HCT116 (cell line): ENCODE measurements around the gene HRC. TPM values are rescaled to one million over a fixed set of nuclear protein-coding genes. Genes with fewer than 3 reads are reported as not detected.

Experiments used
- ATAC-seq: fragments of 200-7000 bp; cut with Tn5 transposase; 2 replicates; pipeline ENCODE4 v1.9.1; 2020; ENCODE audit warnings: mild to moderate bottlenecking, moderate library complexity
- BruUV-seq: library from RNA; stranded (reverse); fragments of 400-500 nt; replicated peaks from 2 replicates; lab custom pipeline; 2021; lab: Mats Ljungman, UMichigan
- CTCF ChIA-PET: fragments of 300-600 bp; sonication (Branson Sonifier 250); formaldehyde crosslinking; loops from one replicate; lab custom pipeline; 2021; ENCODE audit warnings: antibody characterized with exemption; lab: Charles Lee
- POLR2A ChIA-PET: fragments of 300-600, 350-600 bp; sonication (Branson Sonifier 250); formaldehyde crosslinking; loops from one replicate; lab custom pipeline; 2021; ENCODE audit warnings: antibody characterized with exemption; lab: Charles Lee
- RAD21 ChIA-PET, 2 experiments: fragments of 300-600 bp; sonication (Branson Sonifier 250); formaldehyde crosslinking; loops; one replicate each; lab custom pipeline; 2023; ENCODE audit warnings: low total read pairs in 2 of 2; ENCODE audit not compliant: uncharacterized antibody in 2 of 2, unreplicated experiment in 2 of 2, low non-redundant PET in 1 of 2; lab: Charles Lee
- DNase-seq: peaks from one replicate; pipeline ENCODE4 v3.0.0-alpha.2; 2010; ENCODE audit warnings: low read depth, low spot score
- H2AFZ ChIP-seq: fragments of 200-600 bp; shearing (Covaris generic), sonication (generic); 2 replicates; pipeline ENCODE4 v1.6.1; 2017; ENCODE audit warnings: low read depth, mixed run types, mixed read lengths, antibody characterized with exemption, low read length; ENCODE audit not compliant: poor library complexity, severe bottlenecking
- H3K27ac ChIP-seq: 2 replicates; pipeline ENCODE4 v1.5.1; 2012; ENCODE audit warnings: low read depth, low read length
- H3K27me3 ChIP-seq: fragments of 200-600 bp; sonication (generic); 2 replicates; pipeline ENCODE4 v1.6.1; 2016; ENCODE audit warnings: mixed run types, low read length, mixed read lengths; ENCODE audit not compliant: insufficient read depth
- H3K36me3 ChIP-seq, 2 experiments: fragments of 200-500 bp in 1 of 2; fragments of 200-600 bp in 1 of 2; sonication (Bioruptor generic) in 1 of 2; sonication (generic) in 1 of 2; 2 replicates each; pipeline versions ENCODE4 v1.5.1 to v1.6.1; 2014 to 2016; ENCODE audit warnings: low read length in 2 of 2, inconsistent platforms in 1 of 2, mixed read lengths in 1 of 2, mixed run types in 1 of 2; ENCODE audit not compliant: insufficient read depth in 2 of 2, control insufficient read depth in 1 of 2
- H3K4me1 ChIP-seq, 2 experiments: fragments of 200-600 bp in 1 of 2; sonication (generic) in 1 of 2; 2 replicates each; pipeline versions ENCODE4 v1.5.1 to v1.6.1; 2012 to 2017; ENCODE audit warnings: low read length in 2 of 2, inconsistent platforms in 1 of 2, mild to moderate bottlenecking in 1 of 2, mixed read lengths in 1 of 2, mixed run types in 1 of 2, moderate library complexity in 1 of 2; ENCODE audit not compliant: insufficient read depth in 2 of 2, control insufficient read depth in 1 of 2
- H3K4me2 ChIP-seq: fragments of 200-600 bp; sonication (generic); 2 replicates; pipeline ENCODE4 v1.6.1; 2017; ENCODE audit warnings: mixed run types, low read length, mixed read lengths
- H3K4me3 ChIP-seq, 2 experiments: fragments of 200-600 bp in 1 of 2; sonication (generic) in 1 of 2; replicated peaks in 1 of 2; 2 replicates each; pipeline ENCODE4 v1.5.1; 2011 to 2016; ENCODE audit warnings: low read length in 2 of 2, control low read depth in 1 of 2, low read depth in 1 of 2, mild to moderate bottlenecking in 1 of 2, mixed read lengths in 1 of 2, mixed run types in 1 of 2
- H3K79me2 ChIP-seq: fragments of 200-600 bp; sonication (generic); 2 replicates; pipeline ENCODE4 v1.6.1; 2017; ENCODE audit warnings: mild to moderate bottlenecking, mixed run types, low read length, moderate library complexity, mixed read lengths; ENCODE audit not compliant: insufficient read depth
- H3K9ac ChIP-seq: fragments of 200-600 bp; sonication (generic); 2 replicates; pipeline ENCODE4 v1.6.1; 2016; ENCODE audit warnings: low read length, mixed read lengths
- H3K9me2 ChIP-seq: fragments of 200-600 bp; sonication (generic), shearing (Covaris generic); 2 replicates; pipeline ENCODE4 v1.6.1; 2017; ENCODE audit warnings: mixed run types, mild to moderate bottlenecking, moderate library complexity; ENCODE audit not compliant: insufficient read depth
- H3K9me3 ChIP-seq, 2 experiments: fragments of 200-500 bp in 1 of 2; fragments of 200-600 bp in 1 of 2; sonication (Bioruptor generic) in 1 of 2; sonication (generic) in 1 of 2; 2 replicates each; pipeline ENCODE4 v1.6.1; 2014 to 2017; ENCODE audit warnings: low read length in 2 of 2, mixed read lengths in 2 of 2, inconsistent platforms in 1 of 2, low read depth in 1 of 2, mild to moderate bottlenecking in 1 of 2, mixed run types in 1 of 2, moderate library complexity in 1 of 2; ENCODE audit not compliant: control insufficient read depth in 1 of 2, insufficient read depth in 1 of 2
- H4K20me1 ChIP-seq: fragments of 200-600 bp; sonication (generic), shearing (Covaris generic); 2 replicates; pipeline ENCODE4 v1.6.1; 2017; ENCODE audit warnings: mixed run types, mild to moderate bottlenecking, moderate library complexity; ENCODE audit not compliant: insufficient read depth
- ATF3 ChIP-seq: IDR thresholded peaks from 2 replicates; pipeline ENCODE4 v1.6.1; 2012
- EZH2 ChIP-seq: fragments of 200-600 bp; sonication (generic); IDR thresholded peaks from 2 replicates; pipeline ENCODE4 v1.6.1; 2017; ENCODE audit warnings: antibody characterized with exemption, mixed run types
- MAX ChIP-seq: IDR thresholded peaks from 2 replicates; pipeline ENCODE4 v1.6.1; 2012
- RAD21 ChIP-seq: IDR thresholded peaks from 2 replicates; pipeline ENCODE4 v1.6.1; 2012; ENCODE audit warnings: low read depth, mild to moderate bottlenecking
- REST ChIP-seq: IDR thresholded peaks from 2 replicates; pipeline ENCODE4 v1.6.1; 2012; ENCODE audit warnings: low read depth
- SIN3A ChIP-seq: IDR thresholded peaks from 2 replicates; pipeline ENCODE4 v1.6.1; 2012; ENCODE audit warnings: low read depth
- SRF ChIP-seq: IDR thresholded peaks from 2 replicates; pipeline ENCODE4 v1.6.1; 2012; ENCODE audit warnings: low read depth
- intact Hi-C: fragments of 100-400 bp; cut with micrococcal nuclease; formaldehyde crosslinking; loops from 2 replicates; pipeline ENCODE4 v1.10.0; 2022
- total RNA-seq: library from RNA; stranded (reverse); gene quantifications from one replicate; pipeline ENCODE4 v1.2.1, GENCODE V29; 2021; ENCODE audit not compliant: unreplicated experiment

The HRC gene
- total RNA-seq, 1 experiment from 2014 or later: not detected

GRCh38 chr19:49116544-49116943 lies 38.7 kb downstream of the HRC start:
- ATAC-seq (no peak), DNase-seq (no peak)
- Histone ChIP-seq H3K79me2 (no peaks in the 10 kb centered on the region), H3K9me3 (no peaks in the 10 kb centered on the region), H3K9me2 (no peaks in the 10 kb centered on the region), H3K9ac (no peak overlapping the region), H4K20me1 (no peaks in the 10 kb centered on the region), H3K4me1 (peaks cover 22 to 45% of the 10 kb centered on the region in 2 experiments), H2AFZ (no peak overlapping the region), H3K27me3 (no peaks in the 10 kb centered on the region), H3K27ac (no peak overlapping the region; the same call in 1 of the 2 replicates), H3K36me3 (no peaks in the 10 kb centered on the region), H3K4me2 (no peak overlapping the region), H3K4me3 (no peak overlapping the region)
- BruUV-seq: no TSS peak
- ChIA-PET POLR2A (interaction anchor here (0.9 to 1.4 kb wide), 3 partner anchors 11 to 34 kb away, joined by 3 to 4 read pairs (median 4); no protein-coding TSS in a partner anchor), RAD21 (no interaction called here), CTCF (interaction anchor here (1.7 to 2.2 kb wide), 2 partner anchors 10 to 19 kb away, joined by 6 to 8 read pairs; no protein-coding TSS in a partner anchor)
- intact Hi-C loops: no loop called here
- TF ChIP-seq ATF3 (no peak), EZH2 (no peak), SRF (no peak), REST (no peak), SIN3A (no peak), RAD21 (no peak), MAX (no peak)
